ENCODE measurements around the gene STMND1. TPM values are rescaled to one million over a fixed set of nuclear protein-coding genes. Genes with fewer than 3 reads are reported as not detected.

Gene STMND1
- total RNA-seq, 1 donor from 2014 or later: not detected

GRCh38 chr6:17098538-17098937, 3.3 kb upstream of the STMND1 start:
- H3K27me3 Mint-ChIP-seq (ENCODE audit: unreplicated experiment): peaks cover 8% of the 10 kb centered on the region
- H3K4me1 Mint-ChIP-seq (ENCODE audit: low read depth, unreplicated experiment): no peaks in the 10 kb centered on the region
- no peak overlapping the region for H3K27ac Mint-ChIP-seq (ENCODE audit: unreplicated experiment)
- no peaks in the 10 kb centered on the region for H3K36me3 Mint-ChIP-seq (ENCODE audit: unreplicated experiment)
- no peak overlapping the region for H3K4me3 Mint-ChIP-seq (ENCODE audit: unreplicated experiment)
- DNase-seq: no peak
- no peaks in the 10 kb centered on the region for H3K9me3 Mint-ChIP-seq (ENCODE audit: unreplicated experiment)
- TF ChIP-seq CTCF (IDR thresholded peaks at IDR 0.05; ENCODE audit: partially characterized antibody, unreplicated experiment): no peak

- Mint-ChIP-seq H3K27ac (ENCODE audit: unreplicated experiment) (no peak overlapping the region), H3K36me3 (ENCODE audit: unreplicated experiment) (no peaks in the 10 kb centered on the region), H3K4me3 (ENCODE audit: unreplicated experiment) (no peak overlapping the region), H3K9me3 (ENCODE audit: unreplicated experiment) (no peaks in the 10 kb centered on the region), H3K4me1 (ENCODE audit: low read depth, unreplicated experiment) (no peaks in the 10 kb centered on the region), H3K27me3 (ENCODE audit: unreplicated experiment) (peaks cover 8% of the 10 kb centered on the region)
- DNase-seq: no peak
- TF ChIP-seq CTCF (IDR thresholded peaks at IDR 0.05; ENCODE audit: partially characterized antibody, unreplicated experiment): no peak
These were observed 2.3 kb upstream of the STMND1 start for GRCh38 chr6:17099401-17100059.

- H3K36me3 Mint-ChIP-seq (ENCODE audit: unreplicated experiment): no peaks in the 10 kb centered on the region
- H3K4me3 Mint-ChIP-seq (ENCODE audit: unreplicated experiment): no peak overlapping the region
- no peaks in the 10 kb centered on the region for H3K9me3 Mint-ChIP-seq (ENCODE audit: unreplicated experiment)
- H3K27me3 Mint-ChIP-seq (ENCODE audit: unreplicated experiment): peaks cover 8% of the 10 kb centered on the region
- no peak for DNase-seq
- H3K27ac Mint-ChIP-seq (ENCODE audit: unreplicated experiment): no peak overlapping the region
- no peak for TF ChIP-seq CTCF (IDR thresholded peaks at IDR 0.05; ENCODE audit: partially characterized antibody, unreplicated experiment)
- H3K4me1 Mint-ChIP-seq (ENCODE audit: low read depth, unreplicated experiment): no peaks in the 10 kb centered on the region
These were observed 1.0 kb upstream of the STMND1 start for GRCh38 chr6:17100806-17101205.

- H3K27me3 Mint-ChIP-seq (ENCODE audit: unreplicated experiment): peaks cover 8% of the 10 kb centered on the region
- peak overlapping the region; percentile 91 for H3K4me3 Mint-ChIP-seq (ENCODE audit: unreplicated experiment)
- no peak for DNase-seq
- no peaks in the 10 kb centered on the region for H3K36me3 Mint-ChIP-seq (ENCODE audit: unreplicated experiment)
- no peaks in the 10 kb centered on the region for H3K4me1 Mint-ChIP-seq (ENCODE audit: low read depth, unreplicated experiment)
- H3K27ac Mint-ChIP-seq (ENCODE audit: unreplicated experiment): no peak overlapping the region
- TF ChIP-seq CTCF (IDR thresholded peaks at IDR 0.05; ENCODE audit: partially characterized antibody, unreplicated experiment): no peak
- peaks cover 2% of the 10 kb centered on the region for H3K9me3 Mint-ChIP-seq (ENCODE audit: unreplicated experiment)
These were observed 514 bp downstream of the STMND1 start for GRCh38 chr6:17102258-17102870.

GRCh38 chr6:17103715-17104114, 1.9 kb downstream of the STMND1 start:
- Mint-ChIP-seq H3K4me1 (ENCODE audit: low read depth, unreplicated experiment) (no peaks in the 10 kb centered on the region), H3K27me3 (ENCODE audit: unreplicated experiment) (peaks cover 8% of the 10 kb centered on the region), H3K4me3 (ENCODE audit: unreplicated experiment) (no peak overlapping the region), H3K27ac (ENCODE audit: unreplicated experiment) (no peak overlapping the region), H3K9me3 (ENCODE audit: unreplicated experiment) (peaks cover 2% of the 10 kb centered on the region), H3K36me3 (ENCODE audit: unreplicated experiment) (no peaks in the 10 kb centered on the region)
- no peak for TF ChIP-seq CTCF (IDR thresholded peaks at IDR 0.05; ENCODE audit: partially characterized antibody, unreplicated experiment)
- DNase-seq: no peak
